ENCODE measurements around the gene MTMR4. TPM values are rescaled to one million over a fixed set of nuclear protein-coding genes. Genes with fewer than 3 reads are reported as not detected.
"Not testable (repeated sequence)": the region's sequence is repeated elsewhere in the genome, so short reads cannot be mapped to it uniquely, and the experiment has no call there.

Gene MTMR4
- total RNA-seq, 1 donor from 2014 or later: 29.0 TPM

DNA sequence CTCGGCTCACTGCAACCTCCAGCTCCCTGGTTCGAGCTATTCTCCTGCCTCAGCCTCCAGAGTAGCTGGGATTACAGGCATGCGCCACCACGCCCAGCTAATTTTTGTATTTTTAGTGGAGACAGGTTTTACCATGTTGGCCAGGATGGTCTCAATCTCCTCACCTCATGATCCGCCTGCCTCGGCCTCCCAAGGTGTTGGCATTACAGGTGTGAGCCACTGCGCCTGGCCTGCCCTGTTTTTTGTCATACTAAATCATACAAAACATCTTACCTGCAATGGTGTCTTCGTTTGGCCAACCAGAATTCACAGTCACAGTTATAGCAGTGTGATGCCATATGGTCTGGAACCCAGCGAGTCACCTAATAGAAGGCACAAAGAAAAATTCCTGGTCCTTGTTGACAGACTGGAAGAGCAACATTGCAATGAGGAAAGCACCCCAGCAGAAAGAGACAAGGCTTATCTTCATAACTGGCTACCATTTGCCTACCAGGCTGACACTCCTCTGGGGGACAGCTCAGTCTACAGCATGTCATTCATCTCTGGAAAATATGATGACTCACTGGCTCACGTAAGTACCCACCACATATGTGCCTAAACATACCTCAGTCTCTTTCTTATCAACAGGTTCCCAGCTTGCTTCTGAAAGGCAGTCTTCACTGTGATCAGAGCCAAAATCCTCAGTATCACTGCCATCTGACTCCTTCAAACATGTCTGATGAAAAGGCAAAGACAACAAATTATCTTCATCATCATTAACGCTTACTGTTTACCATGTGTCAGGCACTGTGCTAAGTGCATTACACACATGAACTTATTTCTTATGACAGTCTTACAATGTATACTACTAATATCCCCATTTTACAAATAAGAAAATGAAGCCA is 22.0 kb downstream of the MTMR4 start:
- DNase-seq (ENCODE audit: low read depth in 2 of 2): no peak

DNA sequence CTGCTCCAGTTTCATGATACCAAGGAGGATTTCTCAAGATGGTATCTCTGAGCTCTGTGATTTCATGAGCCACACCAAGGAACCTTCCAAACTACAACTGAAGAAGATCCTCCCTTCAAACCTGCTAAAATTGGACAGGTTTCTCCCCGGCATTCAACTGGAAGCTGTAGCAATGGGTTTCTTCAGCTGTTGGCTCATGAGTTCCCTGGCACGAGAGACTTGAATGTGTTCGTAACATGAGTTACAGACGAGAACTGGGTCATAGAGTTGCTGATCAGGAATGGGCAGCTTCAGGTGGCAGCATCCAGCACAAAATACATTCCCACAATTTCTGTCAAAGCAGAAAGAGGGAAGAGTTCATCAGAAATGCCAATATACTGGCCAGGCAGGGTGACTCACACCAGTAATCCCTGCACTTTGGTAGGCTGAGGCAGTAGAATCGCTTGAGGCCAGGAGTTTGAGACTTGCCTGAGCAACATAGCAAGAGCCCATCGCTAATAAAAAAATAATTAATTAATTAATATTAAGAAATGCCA is 22.9 kb downstream of the MTMR4 start:
- DNase-seq (ENCODE audit: low read depth in 2 of 2): no peak

DNA sequence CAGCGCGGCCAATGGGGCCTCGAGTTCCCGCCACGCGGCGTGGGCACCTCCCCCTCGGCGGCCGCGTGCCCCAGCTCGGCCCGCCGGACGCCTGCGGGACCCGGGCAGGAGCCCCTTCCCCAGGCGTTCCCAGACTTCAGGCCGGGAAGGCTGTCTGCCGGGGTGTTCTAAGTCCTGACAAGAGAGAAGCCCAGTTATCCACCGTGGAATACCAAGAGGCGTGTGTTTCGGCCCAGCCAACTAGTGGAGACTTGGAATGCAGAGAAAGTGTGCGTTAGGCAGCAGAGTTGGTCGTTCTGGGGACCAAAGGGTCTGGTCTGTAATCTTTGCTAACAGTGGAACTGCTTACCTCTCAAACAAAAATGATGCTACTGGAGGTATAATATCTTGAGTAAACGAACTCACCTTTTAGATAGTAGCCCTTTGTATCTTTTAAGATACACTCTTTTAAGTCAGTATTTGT is 26.0 kb downstream of the MTMR4 start:
- no peak for DNase-seq (ENCODE audit: low read depth in 2 of 2)

DNA sequence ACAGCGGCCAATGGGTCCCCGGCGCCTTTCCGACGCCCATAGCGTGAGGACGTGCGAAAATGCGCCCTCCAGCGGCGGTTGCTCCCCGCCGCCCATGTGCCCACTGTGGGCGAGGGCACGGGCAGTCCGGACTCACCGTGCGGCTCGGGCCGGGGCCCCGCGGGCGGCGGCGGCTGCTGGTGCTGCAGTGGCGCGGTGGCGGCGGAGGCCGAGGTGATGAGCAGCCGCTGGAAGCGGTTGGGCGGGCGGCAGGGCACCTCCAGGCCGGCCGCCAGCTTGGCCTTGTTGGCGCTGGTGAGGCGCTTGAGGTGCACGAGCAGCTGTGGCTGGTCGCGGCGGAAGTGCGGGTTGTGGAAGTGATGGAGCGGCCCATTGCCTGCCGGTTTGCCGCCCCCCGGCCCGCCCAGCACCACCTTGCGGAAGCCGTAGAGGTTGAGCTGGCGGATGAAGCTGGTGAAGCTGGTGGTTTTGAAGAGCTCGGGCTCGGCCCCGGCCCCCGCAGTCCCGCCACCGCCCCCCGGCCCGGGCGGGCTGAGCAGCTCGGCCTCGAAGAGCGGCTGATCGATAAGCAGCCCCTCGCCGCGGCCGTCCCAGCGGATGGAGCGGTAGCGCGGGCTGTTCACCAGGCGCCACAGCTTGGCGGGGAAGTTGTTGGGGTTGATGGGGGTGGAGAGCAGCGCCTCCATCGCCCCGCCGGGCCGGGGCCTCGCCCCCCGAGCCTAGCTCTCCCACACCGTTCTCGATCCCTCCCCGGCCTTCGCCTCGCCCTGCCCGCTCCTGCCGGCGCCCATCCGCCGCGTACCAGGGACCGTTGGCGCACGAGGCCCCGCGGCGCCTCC is 26.6 kb downstream of the MTMR4 start, which contains the start of gene HSF5:
Gene HSF5, minus strand, starts transcription at position 820 of the 839 bp plus-strand sequence. Its CDS starts 134 bp downstream, at position 686.
- DNase-seq (ENCODE audit: low read depth in 2 of 2): peak; percentile 4 to 26

DNA sequence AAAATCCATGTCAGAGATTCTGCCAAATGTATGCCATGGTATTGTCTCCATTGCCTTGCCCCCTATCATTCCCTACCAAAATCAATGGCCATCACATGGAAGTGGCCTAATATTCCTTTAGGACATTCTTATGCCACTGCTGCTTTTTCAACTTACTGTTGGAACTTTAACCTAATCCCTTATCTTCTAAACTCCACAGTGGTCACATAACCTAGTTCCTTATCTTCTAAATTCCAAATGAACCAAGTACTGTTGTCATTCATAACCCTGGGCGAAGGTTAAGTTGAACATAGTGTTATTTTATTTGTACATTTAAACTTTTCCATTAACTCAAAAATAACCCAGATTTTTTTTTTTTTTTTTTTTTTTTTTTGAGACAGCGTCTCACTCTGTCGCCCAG is 29.8 kb downstream of the MTMR4 start:
- DNase-seq (ENCODE audit: low read depth in 2 of 2): no peak

DNA sequence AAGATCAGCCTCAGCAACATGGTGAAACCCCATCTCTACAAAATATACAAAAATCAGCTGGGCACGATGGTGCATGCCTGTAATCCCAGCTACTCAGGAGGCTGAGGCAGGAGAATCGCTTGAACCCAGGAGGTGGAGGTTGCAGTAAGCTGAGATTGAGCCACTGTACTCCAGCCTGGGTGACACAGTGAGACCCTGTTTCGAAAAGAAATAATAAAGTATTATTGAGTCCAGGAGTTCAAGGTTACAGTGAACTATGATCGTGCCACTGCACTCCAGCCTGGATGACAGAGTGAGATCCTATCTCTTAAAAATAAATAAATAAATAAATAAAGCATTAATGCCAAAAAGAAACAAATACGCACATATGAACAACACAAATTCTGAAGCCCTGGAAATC is 32.6 kb downstream of the MTMR4 start:
- DNase-seq (ENCODE audit: low read depth in 2 of 2): not testable (repeated sequence)

DNA sequence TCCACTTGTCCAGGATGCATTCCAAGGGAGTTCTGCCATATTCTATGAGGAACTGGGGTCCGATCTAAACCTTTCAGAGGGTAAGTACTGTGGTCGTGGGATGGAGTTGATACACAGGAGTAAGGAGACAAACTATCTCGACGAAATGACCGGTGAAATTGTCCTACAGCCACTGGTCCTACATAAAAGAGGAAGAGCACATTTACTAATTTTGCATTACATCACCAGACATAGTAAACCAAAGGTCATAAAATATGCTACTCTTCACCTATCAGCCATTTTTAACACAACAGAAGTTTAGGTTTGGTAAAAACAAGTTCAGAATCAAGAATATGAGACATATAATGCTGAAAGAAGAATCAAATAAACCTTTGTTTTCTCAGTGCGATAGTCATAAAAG is 34.3 kb downstream of the MTMR4 start:
- DNase-seq (ENCODE audit: low read depth in 2 of 2): no peak

GRCh38 chr17:58476812-58477211 is 37.6 kb downstream of the MTMR4 start:
- DNase-seq (ENCODE audit: low read depth in 2 of 2): no peak

- DNase-seq (ENCODE audit: low read depth in 2 of 2): no peak
These were observed 38.5 kb downstream of the MTMR4 start for GRCh38 chr17:58475985-58476384.

GRCh38 chr17:58470356-58470755 is 44.1 kb downstream of the MTMR4 start:
- DNase-seq (ENCODE audit: low read depth in 2 of 2): no peak

DNA sequence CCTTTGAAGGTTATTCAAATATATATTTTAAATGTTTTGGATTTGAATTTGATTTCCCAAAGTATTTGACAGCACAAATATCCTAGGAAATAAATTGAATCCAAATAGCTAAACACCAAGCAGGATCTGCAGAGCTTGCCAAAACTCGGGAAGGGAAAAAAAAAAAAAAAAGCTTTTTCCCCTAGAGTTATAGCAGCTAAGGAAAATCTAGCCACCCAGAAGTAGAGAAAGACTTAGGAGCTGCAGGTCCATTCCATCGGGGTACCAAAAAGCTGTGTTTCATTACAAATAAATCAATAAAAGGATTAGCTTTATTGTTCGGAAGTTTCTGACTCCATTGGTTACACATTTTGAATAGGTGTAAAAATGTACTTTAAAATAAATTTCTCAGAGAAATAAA is 45.5 kb downstream of the MTMR4 start:
- DNase-seq (ENCODE audit: low read depth in 2 of 2): no peak

DNA sequence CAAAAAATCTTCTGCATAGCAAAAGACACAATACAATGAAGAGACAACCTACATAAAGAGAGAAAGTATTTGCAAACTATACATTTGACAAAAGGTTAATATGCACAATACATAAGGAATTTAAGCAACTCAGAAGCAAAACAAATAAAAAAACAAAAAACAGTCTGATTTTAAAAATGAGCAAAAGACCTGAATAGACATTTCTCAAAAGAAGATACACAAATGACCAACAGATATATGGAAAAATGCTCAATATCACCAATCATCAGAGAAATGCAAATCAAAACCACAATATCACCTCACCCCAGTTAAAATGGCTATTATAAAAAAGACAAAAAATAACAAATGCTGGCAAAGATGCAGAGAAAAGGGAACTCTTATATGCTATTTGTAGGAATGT is 58.9 kb downstream of the MTMR4 start:
- DNase-seq (ENCODE audit: low read depth in 2 of 2): no peak

DNA sequence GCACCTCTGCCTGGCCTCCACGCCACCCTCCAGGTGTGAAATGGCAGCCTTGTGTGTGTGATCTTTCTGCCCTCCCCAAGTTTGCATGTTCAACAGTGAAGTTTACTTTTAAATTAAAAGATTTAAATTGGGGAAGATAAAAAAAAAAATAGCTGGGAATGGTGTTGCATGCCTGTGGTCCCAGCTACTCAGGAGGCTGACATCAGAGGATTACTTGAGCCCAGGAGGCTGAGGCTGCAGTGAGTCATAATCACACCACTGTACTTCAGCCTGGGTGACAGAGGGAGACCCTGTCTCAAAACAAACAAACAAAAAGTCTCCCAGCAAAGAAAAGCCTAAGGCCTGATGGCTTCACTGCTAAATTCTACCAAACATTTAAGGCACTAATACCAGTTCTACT is 61.7 kb downstream of the MTMR4 start:
- DNase-seq (ENCODE audit: low read depth in 2 of 2): no peak

- peak; percentile 86 to 87 for DNase-seq (ENCODE audit: low read depth in 2 of 2)
These were observed 67.1 kb downstream of the MTMR4 start for GRCh38 chr17:58447039-58447975.

DNA sequence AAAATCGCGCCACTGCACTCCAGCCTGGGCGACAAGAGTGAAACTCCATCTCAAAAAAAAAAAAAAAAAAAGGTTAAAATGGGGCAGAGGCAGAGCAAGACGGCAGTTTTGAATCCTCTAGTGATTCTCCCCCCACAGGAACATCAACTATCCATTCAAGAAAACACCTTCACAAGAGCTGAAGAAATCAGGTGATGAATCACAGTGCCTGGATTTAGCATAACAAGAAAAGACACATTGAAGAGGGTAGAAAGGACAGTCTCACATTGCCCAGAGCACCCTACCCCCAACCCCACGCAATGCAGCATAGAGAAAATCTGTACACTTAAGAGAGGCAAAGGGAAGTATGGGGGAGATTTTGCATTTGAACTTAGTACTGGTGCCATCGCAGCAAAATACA is 68.4 kb downstream of the MTMR4 start:
- no peak for DNase-seq (ENCODE audit: low read depth in 2 of 2)

Other genes starting within 250 kb of the MTMR4 start
- 0.22 TPM in 1 of 2 replicates, not detected in the other for gene MPO, start 233.7 kb downstream of the MTMR4 start, total RNA-seq
- under 0.01 TPM in 1 of 2 replicates, not detected in the other for gene TSPOAP1, start 185.8 kb downstream of the MTMR4 start, total RNA-seq
- 50.8 and 55.0 TPM in 2 replicates for gene SUPT4H1, start 162.4 kb downstream of the MTMR4 start, total RNA-seq
- under 0.01 TPM in 1 of 2 replicates, not detected in the other for gene RNF43, start 97.1 kb downstream of the MTMR4 start, total RNA-seq
- gene HSF5, start 26.2 kb downstream of the MTMR4 start, total RNA-seq: under 0.01 TPM in 1 of 2 replicates, not detected in the other
- gene TEX14, start 177.4 kb upstream of the MTMR4 start, total RNA-seq: under 0.01 TPM in 1 of 2 replicates, not detected in the other
- gene RAD51C, start 178.0 kb upstream of the MTMR4 start, total RNA-seq: 12.2 and 14.7 TPM in 2 replicates
- gene PPM1E, start 241.2 kb upstream of the MTMR4 start, total RNA-seq: 0.20 TPM in 1 of 2 replicates, not detected in the other

Data from lung microvascular endothelial cell (primary cell).